SK-N-SH (cell line): ENCODE data around the gene JAKMIP1.

Experiments
- FOXJ3 ChIP-seq: sonication (generic); formaldehyde crosslinking; IDR thresholded peaks from 2 replicates; pipeline ENCODE4 v1.5.1; 2020; ENCODE audit warnings: mild to moderate bottlenecking, missing genetic modification reagents
- RAD21 ChIP-seq: IDR thresholded peaks from 2 replicates; pipeline ENCODE4 v1.6.1; 2012; ENCODE audit warnings: mild to moderate bottlenecking, low read length
- RCOR1 ChIP-seq: fragments of 150-350 bp; IDR thresholded peaks from 2 replicates; pipeline ENCODE4 v1.6.1; 2017; ENCODE audit warnings: antibody characterized with exemption, low read length
- YY1 ChIP-seq: IDR thresholded peaks from 2 replicates; pipeline ENCODE4 v1.4.0; 2012; ENCODE audit warnings: low read depth, mild to moderate bottlenecking
- TF ChIP-seq, protein P1 (sequence below): fragments of 200-600 bp; sonication (generic); IDR thresholded peaks from 2 replicates; pipeline ENCODE4 v1.6.1; 2017; ENCODE audit warnings: antibody characterized with exemption, mild to moderate bottlenecking, moderate library complexity

DNA sequence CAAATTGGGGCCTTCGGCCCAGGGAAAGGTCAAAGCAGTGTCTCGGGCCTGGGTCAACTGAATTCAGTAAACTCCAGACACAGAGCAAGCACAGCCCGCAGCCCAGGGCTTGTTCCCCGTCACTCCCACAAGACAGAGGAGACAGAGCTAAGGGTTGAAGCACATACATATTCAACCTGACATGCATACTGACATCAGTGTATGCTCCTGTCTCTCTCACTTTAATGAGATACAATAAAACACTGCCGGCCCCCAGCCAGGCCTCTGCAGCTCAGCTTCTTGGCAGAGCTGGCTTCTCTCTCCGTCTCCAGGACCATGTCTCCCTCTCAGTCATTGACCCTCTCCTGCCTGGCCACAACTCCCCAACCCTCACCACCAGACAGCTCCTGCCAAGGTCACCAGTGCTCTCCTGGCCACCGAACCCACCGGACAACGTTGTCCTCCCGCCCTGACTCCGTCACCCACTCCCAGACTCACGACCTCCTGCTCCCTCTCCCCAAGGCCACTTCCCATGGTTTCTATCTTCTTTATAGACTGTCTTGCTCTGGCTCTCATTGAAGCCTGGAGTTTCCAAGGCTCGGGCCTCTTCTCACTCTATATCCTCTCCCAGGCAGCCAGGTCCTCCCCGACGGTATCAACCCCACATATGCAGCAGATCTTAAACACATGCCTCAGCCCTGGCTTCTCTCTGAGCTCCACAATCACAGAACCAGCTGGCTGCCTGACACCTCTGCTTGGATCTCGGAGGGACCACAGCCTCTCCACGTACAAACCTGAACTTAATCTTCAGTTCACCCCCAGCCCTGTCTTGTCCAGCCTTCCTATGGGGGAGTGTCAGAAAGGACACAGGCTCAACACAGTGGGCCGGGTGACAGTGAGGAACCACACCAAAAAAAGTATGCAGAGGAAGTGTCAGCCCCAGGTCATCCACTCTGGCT, 114.4 kb downstream of the JAKMIP1 start:
- TF ChIP-seq, protein P1, sequence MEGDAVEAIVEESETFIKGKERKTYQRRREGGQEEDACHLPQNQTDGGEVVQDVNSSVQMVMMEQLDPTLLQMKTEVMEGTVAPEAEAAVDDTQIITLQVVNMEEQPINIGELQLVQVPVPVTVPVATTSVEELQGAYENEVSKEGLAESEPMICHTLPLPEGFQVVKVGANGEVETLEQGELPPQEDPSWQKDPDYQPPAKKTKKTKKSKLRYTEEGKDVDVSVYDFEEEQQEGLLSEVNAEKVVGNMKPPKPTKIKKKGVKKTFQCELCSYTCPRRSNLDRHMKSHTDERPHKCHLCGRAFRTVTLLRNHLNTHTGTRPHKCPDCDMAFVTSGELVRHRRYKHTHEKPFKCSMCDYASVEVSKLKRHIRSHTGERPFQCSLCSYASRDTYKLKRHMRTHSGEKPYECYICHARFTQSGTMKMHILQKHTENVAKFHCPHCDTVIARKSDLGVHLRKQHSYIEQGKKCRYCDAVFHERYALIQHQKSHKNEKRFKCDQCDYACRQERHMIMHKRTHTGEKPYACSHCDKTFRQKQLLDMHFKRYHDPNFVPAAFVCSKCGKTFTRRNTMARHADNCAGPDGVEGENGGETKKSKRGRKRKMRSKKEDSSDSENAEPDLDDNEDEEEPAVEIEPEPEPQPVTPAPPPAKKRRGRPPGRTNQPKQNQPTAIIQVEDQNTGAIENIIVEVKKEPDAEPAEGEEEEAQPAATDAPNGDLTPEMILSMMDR: no peak
- no peak for TF ChIP-seq RAD21
- TF ChIP-seq FOXJ3 (CRISPR knock-in tag): no peak
- no peak for TF ChIP-seq RCOR1
- no peak for TF ChIP-seq YY1
